Natural killer cell (primary cell): ENCODE data around the gene STARD10. TPM values are rescaled to one million over a fixed set of nuclear protein-coding genes. Genes with fewer than 3 reads are reported as not detected.

Experiments used
- ATAC-seq, 3 donors: fragments of 150-1000 bp in 2 of 3; fragments of 200-7000 bp in 1 of 3; cut with Tn5 transposase; 1 replicate in 1 of 3; 2 replicates in 2 of 3; pipeline ENCODE4 v1.10.0; 2021; ENCODE audit warnings: mild to moderate bottlenecking in 2 of 3, moderate library complexity in 2 of 3
- DNase-seq, 2 donors: peaks; one replicate each; pipeline versions ENCODE4 v3.0.0 to v3.0.0-alpha.2; 2013 to 2021; ENCODE audit warnings: mixed read lengths in 1 of 2
- H3K27ac ChIP-seq: one replicate; pipeline ENCODE4 v1.5.1; 2013; ENCODE audit warnings: mild to moderate bottlenecking, low read length
- H3K27me3 ChIP-seq: one replicate; pipeline ENCODE4 v1.6.1; 2013; ENCODE audit warnings: low read length; ENCODE audit not compliant: control insufficient read depth, insufficient read depth
- H3K36me3 ChIP-seq: one replicate; pipeline ENCODE4 v1.6.1; 2013; ENCODE audit warnings: low read length; ENCODE audit not compliant: control insufficient read depth, insufficient read depth
- H3K4me1 ChIP-seq: one replicate; pipeline ENCODE4 v1.6.1; 2013; ENCODE audit warnings: low read length; ENCODE audit not compliant: control insufficient read depth, insufficient read depth
- H3K4me3 ChIP-seq: one replicate; pipeline ENCODE4 v1.5.1; 2013; ENCODE audit warnings: low read length
- H3K9me3 ChIP-seq: one replicate; pipeline ENCODE4 v1.6.1; 2013; ENCODE audit warnings: low read length; ENCODE audit not compliant: control insufficient read depth, insufficient read depth
- H3K27ac Mint-ChIP-seq, 2 donors: one replicate each; pipeline ENCODE4 v1.8.0; 2022; ENCODE audit warnings: mild to moderate bottlenecking in 2 of 2, mixed read lengths in 2 of 2, moderate library complexity in 1 of 2
- H3K27me3 Mint-ChIP-seq, 2 donors: one replicate each; pipeline ENCODE4 v1.8.0; 2022; ENCODE audit warnings: low read depth in 2 of 2, mixed read lengths in 2 of 2
- H3K36me3 Mint-ChIP-seq: one replicate; pipeline ENCODE4 v1.8.0; 2022; ENCODE audit warnings: mixed read lengths
- H3K4me1 Mint-ChIP-seq, 2 donors: one replicate each; pipeline ENCODE4 v1.8.0; 2022; ENCODE audit warnings: mixed read lengths in 2 of 2
- H3K4me3 Mint-ChIP-seq: one replicate; pipeline ENCODE4 v1.8.0; 2022; ENCODE audit warnings: mild to moderate bottlenecking, moderate library complexity, mixed read lengths
- H3K9me3 Mint-ChIP-seq, 2 donors: one replicate each; pipeline ENCODE4 v1.8.0; 2022; ENCODE audit warnings: mixed read lengths in 2 of 2
- CTCF ChIP-seq: fragments of 200-600 bp; IDR thresholded peaks from one replicate; pipeline ENCODE4 v1.8.0; 2022; ENCODE audit warnings: antibody characterized with exemption
- WGBS: methylation state at CpG from one replicate; pipeline ENCODE4 v1.1.7; 2013; ENCODE audit warnings: missing lambda C conversion rate; ENCODE audit not compliant: insufficient coverage; 5-methylcytosine and 5-hydroxymethylcytosine counted together
- intact Hi-C: fragments of 100-400 bp; cut with micrococcal nuclease; formaldehyde crosslinking; loops from one replicate; pipeline ENCODE4 v1.14.2; 2022
- total RNA-seq, 4 donors: library from RNA; stranded (reverse); fragments of 120-200 nt in 1 of 4; gene quantifications; one replicate each; pipeline versions ENCODE4 v1.2.3 to v1.2.4, GENCODE V29; 2013 to 2022

Gene STARD10
- total RNA-seq, 3 donors from 2014 or later (not counting 1 experiment from before 2014, with no cell fraction given): 10.9 to 17.3 (median 11.7) TPM

- Histone ChIP-seq H3K4me3 (no peak overlapping the region), H3K27me3 (no peaks in the 10 kb centered on the region), H3K27ac (no peak overlapping the region), H3K9me3 (no peaks in the 10 kb centered on the region), H3K4me1 (peaks cover 20% of the 10 kb centered on the region), H3K36me3 (no peaks in the 10 kb centered on the region)
- intact Hi-C loops: no loop called here
- Mint-ChIP-seq H3K4me1 (peaks cover 9 to 17% of the 10 kb centered on the region in 2 donors), H3K27ac (no peak overlapping the region), H3K36me3 (no peaks in the 10 kb centered on the region), H3K9me3 (no peaks in the 10 kb centered on the region), H3K4me3 (no peak overlapping the region), H3K27me3 (no peaks in the 10 kb centered on the region)
- TF ChIP-seq CTCF: no peak
- WGBS: 89% methylated on average over 6 of the region's 6 CpGs
- ATAC-seq (no peak), DNase-seq (no peak)
Measured at GRCh38 chr11:72773696-72774095, 20.2 kb downstream of the STARD10 start.

- Mint-ChIP-seq H3K4me1 (peaks cover 9 to 17% of the 10 kb centered on the region in 2 donors), H3K27ac (no peak overlapping the region), H3K4me3 (no peak overlapping the region), H3K36me3 (no peaks in the 10 kb centered on the region), H3K9me3 (no peaks in the 10 kb centered on the region), H3K27me3 (no peaks in the 10 kb centered on the region)
- Histone ChIP-seq H3K9me3 (no peaks in the 10 kb centered on the region), H3K27ac (no peak overlapping the region), H3K36me3 (no peaks in the 10 kb centered on the region), H3K27me3 (no peaks in the 10 kb centered on the region), H3K4me3 (no peak overlapping the region), H3K4me1 (peaks cover 20% of the 10 kb centered on the region)
- intact Hi-C loops: no loop called here
- TF ChIP-seq CTCF: no peak
- DNase-seq (no peak), ATAC-seq (no peak)
- WGBS: 79% methylated on average over 5 of the region's 5 CpGs
Measured at GRCh38 chr11:72773291-72773690, 20.6 kb downstream of the STARD10 start.

- Histone ChIP-seq H3K27me3 (no peaks in the 10 kb centered on the region), H3K4me1 (peaks cover 12% of the 10 kb centered on the region), H3K9me3 (no peaks in the 10 kb centered on the region), H3K27ac (no peak overlapping the region), H3K4me3 (no peak overlapping the region), H3K36me3 (no peaks in the 10 kb centered on the region)
- Mint-ChIP-seq H3K4me1 (peaks cover 8 to 17% of the 10 kb centered on the region in 2 donors), H3K27ac (no peak overlapping the region), H3K9me3 (no peaks in the 10 kb centered on the region), H3K27me3 (no peaks in the 10 kb centered on the region), H3K36me3 (no peaks in the 10 kb centered on the region), H3K4me3 (no peak overlapping the region)
- WGBS: 93% methylated on average over 12 of the region's 12 CpGs
- TF ChIP-seq CTCF: no peak
- DNase-seq (no peak), ATAC-seq (no peak)
- intact Hi-C loops: no loop called here
Measured at GRCh38 chr11:72772059-72772458, 21.8 kb downstream of the STARD10 start.

DNA sequence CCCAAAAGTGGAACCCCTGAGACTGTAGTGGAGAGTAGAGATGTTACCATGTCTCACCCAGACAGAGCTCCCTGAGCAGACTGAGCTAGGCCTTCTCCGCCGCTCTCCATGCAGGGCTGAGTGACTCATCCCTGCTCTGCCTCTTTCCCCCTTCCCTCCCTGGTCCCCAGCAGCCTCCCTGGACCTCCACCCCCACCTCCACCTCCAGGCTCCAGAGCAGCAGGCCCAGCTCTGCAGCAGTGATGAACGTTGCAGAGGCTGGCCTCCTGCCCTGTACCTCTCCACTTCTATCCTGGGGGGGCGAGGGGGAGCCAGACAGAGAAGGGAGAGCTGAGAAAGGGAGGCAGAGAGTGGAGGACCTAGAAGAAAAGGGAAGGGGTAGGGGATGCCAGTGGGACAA, 22.3 kb downstream of the STARD10 start:
- intact Hi-C loops: no loop called here
- no peak overlapping the region for H3K27ac Mint-ChIP-seq
- Histone ChIP-seq H3K36me3 (no peaks in the 10 kb centered on the region), H3K27me3 (no peaks in the 10 kb centered on the region), H3K9me3 (no peaks in the 10 kb centered on the region), H3K4me3 (no peak overlapping the region), H3K27ac (no peak overlapping the region), H3K4me1 (peaks cover 6% of the 10 kb centered on the region)
- H3K27me3 Mint-ChIP-seq: no peaks in the 10 kb centered on the region
- WGBS: 88% methylated on average over 2 of the region's 4 CpGs
- no peak for TF ChIP-seq CTCF
- no peaks in the 10 kb centered on the region for H3K9me3 Mint-ChIP-seq
- no peak overlapping the region for H3K4me3 Mint-ChIP-seq
- DNase-seq (no peak), ATAC-seq (no peak)
- H3K36me3 Mint-ChIP-seq: no peaks in the 10 kb centered on the region
- peaks cover 2 to 12% of the 10 kb centered on the region in 2 donors for H3K4me1 Mint-ChIP-seq
